ENCODE measurements around the gene FAM3D. TPM values are rescaled to one million over a fixed set of nuclear protein-coding genes. Genes with fewer than 3 reads are reported as not detected.

FAM3D gene
- polyA plus RNA-seq, 2 of the 4 experiments (the other 2 are of a cell fraction) = not detected

DNA sequence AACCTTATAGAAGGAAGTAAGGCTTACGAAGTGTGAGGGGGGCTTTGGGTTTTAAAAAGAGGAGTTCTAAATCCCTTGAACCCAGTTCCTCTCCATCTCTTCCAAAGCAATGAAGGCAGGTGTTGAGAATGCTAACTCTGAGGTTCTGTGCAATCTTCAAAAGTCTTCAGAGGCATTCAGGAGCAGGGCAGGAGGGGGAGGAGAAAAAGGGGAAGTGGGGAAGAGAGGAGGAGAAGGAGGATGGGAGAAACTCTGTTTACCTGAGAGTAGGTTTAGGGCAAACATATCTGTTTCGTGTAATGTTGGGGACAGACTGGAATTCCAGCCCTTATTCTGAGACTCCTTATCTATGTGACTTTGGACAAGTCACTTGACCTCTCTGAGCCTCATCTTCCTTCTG is 36.9 kb downstream of the FAM3D start:
- Histone ChIP-seq H3K4me3 (no peak overlapping the region), H3K9me3 (no peaks in the 10 kb centered on the region), H3K27ac (no peak overlapping the region), H3K4me1 (no peaks in the 10 kb centered on the region), H3K4me2 (no peak overlapping the region)
- ATAC-seq = no peak
- POLR2A ChIA-PET = no interaction called here
- TF ChIP-seq NFE2L2 (conservative IDR thresholded peaks at IDR 0.05; ENCODE audit: low read length) (no peak), RCOR1 (IDR thresholded peaks at IDR 0.05; ENCODE audit: low read depth, low read length) (no peak), TFCP2L1 (CRISPR knock-in tag; IDR thresholded peaks at IDR 0.05) (no peak)
- TF ChIP-seq, protein P1, sequence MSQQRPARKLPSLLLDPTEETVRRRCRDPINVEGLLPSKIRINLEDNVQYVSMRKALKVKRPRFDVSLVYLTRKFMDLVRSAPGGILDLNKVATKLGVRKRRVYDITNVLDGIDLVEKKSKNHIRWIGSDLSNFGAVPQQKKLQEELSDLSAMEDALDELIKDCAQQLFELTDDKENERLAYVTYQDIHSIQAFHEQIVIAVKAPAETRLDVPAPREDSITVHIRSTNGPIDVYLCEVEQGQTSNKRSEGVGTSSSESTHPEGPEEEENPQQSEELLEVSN (IDR thresholded peaks at IDR 0.05; ENCODE audit: borderline replicate concordance, low read depth) = no peak
- no peak for FAIRE-seq
- CTCF ChIA-PET = interaction anchor here (0.9 to 9.7 kb wide), 23 partner anchors 8 to 318 kb away, joined by 3 to 126 read pairs (median 7); partner anchors contain the start of gene FAM107A
- WGBS (ENCODE audit: missing lambda C conversion rate) = 48% methylated on average over 2 of the region's 2 CpGs
- no peak for DNase-seq (ENCODE audit: low read depth in 1 of 2, low spot score in 1 of 2)

DNA sequence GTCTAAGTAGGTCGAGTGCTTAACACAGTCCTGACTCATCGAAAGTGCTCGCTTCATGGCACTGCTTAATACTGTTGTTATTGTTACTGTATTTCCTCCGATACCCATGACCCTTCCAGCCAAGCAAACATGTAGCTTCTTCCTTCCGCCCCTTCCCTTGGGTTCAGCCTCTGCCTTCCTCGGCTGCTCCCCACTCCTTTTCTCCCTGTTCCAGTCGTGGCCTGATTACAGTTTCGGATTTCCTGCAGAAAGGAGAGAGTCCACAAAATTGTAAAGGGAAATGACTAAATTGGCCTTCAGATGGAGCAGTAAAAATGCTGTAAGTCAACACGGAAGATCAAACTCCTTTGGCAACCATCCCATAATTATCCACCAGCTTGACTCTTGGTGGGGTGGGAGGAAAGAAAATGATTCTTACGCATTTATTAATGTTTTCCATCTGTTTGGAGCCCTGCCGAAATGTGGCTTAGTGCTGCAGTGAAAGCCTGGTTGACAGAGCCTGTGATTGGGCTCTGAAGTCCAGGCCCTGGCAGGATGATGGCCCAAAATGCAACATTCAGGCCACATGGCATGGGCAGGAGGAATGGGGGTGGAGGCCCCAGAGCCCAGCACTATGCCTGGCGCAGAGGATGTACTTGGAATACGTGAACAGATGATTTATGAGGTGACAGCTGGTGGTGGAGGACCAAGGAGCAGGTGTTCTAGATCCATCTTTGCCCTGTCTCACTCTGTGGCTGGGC is 37.6 kb downstream of the FAM3D start:
- WGBS (ENCODE audit: missing lambda C conversion rate) = 52% methylated on average over 13 of the region's 13 CpGs
- ChIA-PET CTCF (interaction anchor here (0.9 to 9.7 kb wide), 5 partner anchors 31 to 308 kb away, joined by 3 to 126 read pairs (median 3); no protein-coding TSS in a partner anchor), POLR2A (no interaction called here)
- H3K4me2 ChIP-seq = no peak overlapping the region
- H3K4me3 ChIP-seq = no peak overlapping the region
- no peak for ATAC-seq
- no peak for DNase-seq (ENCODE audit: low read depth in 1 of 2, low spot score in 1 of 2)
- no peaks in the 10 kb centered on the region for H3K9me3 ChIP-seq
- TF ChIP-seq, protein P2, sequence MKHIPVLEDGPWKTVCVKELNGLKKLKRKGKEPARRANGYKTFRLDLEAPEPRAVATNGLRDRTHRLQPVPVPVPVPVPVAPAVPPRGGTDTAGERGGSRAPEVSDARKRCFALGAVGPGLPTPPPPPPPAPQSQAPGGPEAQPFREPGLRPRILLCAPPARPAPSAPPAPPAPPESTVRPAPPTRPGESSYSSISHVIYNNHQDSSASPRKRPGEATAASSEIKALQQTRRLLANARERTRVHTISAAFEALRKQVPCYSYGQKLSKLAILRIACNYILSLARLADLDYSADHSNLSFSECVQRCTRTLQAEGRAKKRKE (CRISPR knock-in tag; IDR thresholded peaks at IDR 0.05; ENCODE audit: low read depth) = no peak
- no peak for TF ChIP-seq RARB (CRISPR knock-in tag; IDR thresholded peaks at IDR 0.05)
- TF ChIP-seq, protein P3, sequence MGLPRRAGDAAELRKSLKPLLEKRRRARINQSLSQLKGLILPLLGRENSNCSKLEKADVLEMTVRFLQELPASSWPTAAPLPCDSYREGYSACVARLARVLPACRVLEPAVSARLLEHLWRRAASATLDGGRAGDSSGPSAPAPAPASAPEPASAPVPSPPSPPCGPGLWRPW (IDR thresholded peaks at IDR 0.05) = no peak
- no peak for TF ChIP-seq MYC (IDR thresholded peaks at IDR 0.05; ENCODE audit: borderline replicate concordance, low read length)
- TF ChIP-seq, protein P4, sequence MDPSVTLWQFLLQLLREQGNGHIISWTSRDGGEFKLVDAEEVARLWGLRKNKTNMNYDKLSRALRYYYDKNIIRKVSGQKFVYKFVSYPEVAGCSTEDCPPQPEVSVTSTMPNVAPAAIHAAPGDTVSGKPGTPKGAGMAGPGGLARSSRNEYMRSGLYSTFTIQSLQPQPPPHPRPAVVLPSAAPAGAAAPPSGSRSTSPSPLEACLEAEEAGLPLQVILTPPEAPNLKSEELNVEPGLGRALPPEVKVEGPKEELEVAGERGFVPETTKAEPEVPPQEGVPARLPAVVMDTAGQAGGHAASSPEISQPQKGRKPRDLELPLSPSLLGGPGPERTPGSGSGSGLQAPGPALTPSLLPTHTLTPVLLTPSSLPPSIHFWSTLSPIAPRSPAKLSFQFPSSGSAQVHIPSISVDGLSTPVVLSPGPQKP (IDR thresholded peaks at IDR 0.05; ENCODE audit: low read depth, low read length) = no peak
- TF ChIP-seq FOSB (CRISPR knock-in tag; IDR thresholded peaks at IDR 0.05) = no peak
- no peak for TF ChIP-seq JUN (IDR thresholded peaks at IDR 0.05)
- TF ChIP-seq, protein P5, sequence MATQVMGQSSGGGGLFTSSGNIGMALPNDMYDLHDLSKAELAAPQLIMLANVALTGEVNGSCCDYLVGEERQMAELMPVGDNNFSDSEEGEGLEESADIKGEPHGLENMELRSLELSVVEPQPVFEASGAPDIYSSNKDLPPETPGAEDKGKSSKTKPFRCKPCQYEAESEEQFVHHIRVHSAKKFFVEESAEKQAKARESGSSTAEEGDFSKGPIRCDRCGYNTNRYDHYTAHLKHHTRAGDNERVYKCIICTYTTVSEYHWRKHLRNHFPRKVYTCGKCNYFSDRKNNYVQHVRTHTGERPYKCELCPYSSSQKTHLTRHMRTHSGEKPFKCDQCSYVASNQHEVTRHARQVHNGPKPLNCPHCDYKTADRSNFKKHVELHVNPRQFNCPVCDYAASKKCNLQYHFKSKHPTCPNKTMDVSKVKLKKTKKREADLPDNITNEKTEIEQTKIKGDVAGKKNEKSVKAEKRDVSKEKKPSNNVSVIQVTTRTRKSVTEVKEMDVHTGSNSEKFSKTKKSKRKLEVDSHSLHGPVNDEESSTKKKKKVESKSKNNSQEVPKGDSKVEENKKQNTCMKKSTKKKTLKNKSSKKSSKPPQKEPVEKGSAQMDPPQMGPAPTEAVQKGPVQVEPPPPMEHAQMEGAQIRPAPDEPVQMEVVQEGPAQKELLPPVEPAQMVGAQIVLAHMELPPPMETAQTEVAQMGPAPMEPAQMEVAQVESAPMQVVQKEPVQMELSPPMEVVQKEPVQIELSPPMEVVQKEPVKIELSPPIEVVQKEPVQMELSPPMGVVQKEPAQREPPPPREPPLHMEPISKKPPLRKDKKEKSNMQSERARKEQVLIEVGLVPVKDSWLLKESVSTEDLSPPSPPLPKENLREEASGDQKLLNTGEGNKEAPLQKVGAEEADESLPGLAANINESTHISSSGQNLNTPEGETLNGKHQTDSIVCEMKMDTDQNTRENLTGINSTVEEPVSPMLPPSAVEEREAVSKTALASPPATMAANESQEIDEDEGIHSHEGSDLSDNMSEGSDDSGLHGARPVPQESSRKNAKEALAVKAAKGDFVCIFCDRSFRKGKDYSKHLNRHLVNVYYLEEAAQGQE (IDR thresholded peaks at IDR 0.05) = no peak
- no peak for TF ChIP-seq SMC3 (IDR thresholded peaks at IDR 0.05)
- TF ChIP-seq MAFK (IDR thresholded peaks at IDR 0.05; ENCODE audit: partially characterized antibody) = no peak
- no peak for TF ChIP-seq HEYL (CRISPR knock-in tag; IDR thresholded peaks at IDR 0.05)
- no peak for TF ChIP-seq ZC3H11A (IDR thresholded peaks at IDR 0.05)
- TF ChIP-seq ZNF302 (CRISPR knock-in tag; IDR thresholded peaks at IDR 0.05) = no peak
- no peak for TF ChIP-seq HOXA7 (CRISPR knock-in tag; IDR thresholded peaks at IDR 0.05)
- no peak for TF ChIP-seq RCOR1 (IDR thresholded peaks at IDR 0.05; ENCODE audit: low read depth, low read length)
- no peak for TF ChIP-seq ZFP36 (IDR thresholded peaks at IDR 0.05; ENCODE audit: borderline replicate concordance, partially characterized antibody)
- H3K27ac ChIP-seq = no peak overlapping the region
- no peaks in the 10 kb centered on the region for H3K4me1 ChIP-seq
- no peak for FAIRE-seq

Measured in A549 (cell line).